CD14-positive monocyte (primary cell): Measurements from ENCODE around the gene TRIM15. TPM values are rescaled to one million over a fixed set of nuclear protein-coding genes. Genes with fewer than 3 reads are reported as not detected.
A peak's percentile ranks its signal among the peaks of the same experiment; 100 is the strongest.
"Not testable (repeated sequence)": the region's sequence is repeated elsewhere in the genome, so short reads cannot be mapped to it uniquely, and the experiment has no call there.

Experiments used
- DNase-seq, 3 donors: peaks; one replicate each; pipeline ENCODE4 v3.0.0-alpha.2; 2011 to 2022
- H2AFZ ChIP-seq: 2 replicates; pipeline ENCODE4 v1.6.0; 2012; ENCODE audit warnings: mild to moderate bottlenecking, low read depth, low read length, inconsistent platforms; ENCODE audit not compliant: insufficient read depth, poor library complexity, severe bottlenecking
- H3K27ac ChIP-seq, 2 donors: 1 replicate in 1 of 2; 2 replicates in 1 of 2; pipeline ENCODE4 v1.5.1; 2012 to 2013; ENCODE audit warnings: low read length in 2 of 2, control low read depth in 1 of 2, inconsistent platforms in 1 of 2, low read depth in 1 of 2, mild to moderate bottlenecking in 1 of 2
- H3K27me3 ChIP-seq, 2 donors: one replicate each; pipeline versions ENCODE4 v1.6.0 to v1.6.1; 2011 to 2013; ENCODE audit warnings: low read length in 2 of 2; ENCODE audit not compliant: control insufficient read depth in 2 of 2, insufficient read depth in 2 of 2
- H3K36me3 ChIP-seq, 2 donors: replicated peaks in 1 of 2; 1 replicate in 1 of 2; 2 replicates in 1 of 2; pipeline versions ENCODE4 v1.5.1 to v1.6.1; 2012 to 2013; ENCODE audit warnings: low read length in 2 of 2, control low read depth in 1 of 2, inconsistent platforms in 1 of 2, mild to moderate bottlenecking in 1 of 2; ENCODE audit not compliant: insufficient read depth in 2 of 2, control insufficient read depth in 1 of 2
- H3K4me1 ChIP-seq, 2 donors: 1 replicate in 1 of 2; 2 replicates in 1 of 2; pipeline versions ENCODE4 v1.5.1 to v1.6.1; 2012 to 2013; ENCODE audit warnings: low read length in 2 of 2, control low read depth in 1 of 2, inconsistent platforms in 1 of 2, mild to moderate bottlenecking in 1 of 2, moderate library complexity in 1 of 2; ENCODE audit not compliant: insufficient read depth in 2 of 2, control insufficient read depth in 1 of 2
- H3K4me2 ChIP-seq: replicated peaks from 2 replicates; pipeline ENCODE3; 2012; ENCODE audit warnings: low read length, moderate library complexity, mild to moderate bottlenecking; ENCODE audit not compliant: poor library complexity, severe bottlenecking; ENCODE audit errors: extremely low read depth
- H3K4me3 ChIP-seq, 3 experiments: fragments of 200-600 bp in 1 of 3; sonication (generic) in 1 of 3; replicated peaks in 1 of 3; 1 replicate in 2 of 3; 2 replicates in 1 of 3; pipeline ENCODE4 v1.5.1; 2011 to 2013; ENCODE audit warnings: low read length in 3 of 3, mild to moderate bottlenecking in 3 of 3, control low read depth in 2 of 3, low read depth in 2 of 3, inconsistent platforms in 1 of 3, moderate library complexity in 1 of 3
- H3K79me2 ChIP-seq: 2 replicates; pipeline ENCODE4 v1.6.0; 2012; ENCODE audit warnings: mild to moderate bottlenecking, control low read depth, inconsistent platforms, low read length, moderate library complexity; ENCODE audit not compliant: insufficient read depth
- H3K9ac ChIP-seq: 2 replicates; pipeline ENCODE4 v1.6.0; 2017; ENCODE audit warnings: low read length, mild to moderate bottlenecking; ENCODE audit not compliant: insufficient read depth, poor library complexity, severe bottlenecking
- H3K9me3 ChIP-seq, 2 donors: replicated peaks in 1 of 2; 1 replicate in 1 of 2; 2 replicates in 1 of 2; pipeline versions ENCODE4 v1.5.1 to v1.6.1; 2012 to 2013; ENCODE audit warnings: low read length in 2 of 2, control low read depth in 1 of 2; ENCODE audit not compliant: control insufficient read depth in 1 of 2, insufficient read depth in 1 of 2
- H4K20me1 ChIP-seq: 2 replicates; pipeline ENCODE4 v1.6.0; 2012; ENCODE audit warnings: mild to moderate bottlenecking, low read length, control low read depth, moderate library complexity; ENCODE audit not compliant: insufficient read depth
- H3K27ac Mint-ChIP-seq, 7 donors: one replicate each; pipeline ENCODE4 v1.8.0; 2020; ENCODE audit warnings: mild to moderate bottlenecking in 7 of 7, mixed read lengths in 7 of 7, moderate library complexity in 6 of 7, inconsistent platforms in 2 of 7
- H3K27me3 Mint-ChIP-seq, 3 donors: one replicate each; pipeline ENCODE4 v1.8.0; 2021 to 2022; ENCODE audit warnings: low read depth in 3 of 3, mild to moderate bottlenecking in 3 of 3, mixed read lengths in 3 of 3, moderate library complexity in 3 of 3, inconsistent platforms in 1 of 3
- H3K36me3 Mint-ChIP-seq, 2 donors: one replicate each; pipeline ENCODE4 v1.8.0; 2020; ENCODE audit warnings: mixed read lengths in 2 of 2, inconsistent platforms in 1 of 2, mild to moderate bottlenecking in 1 of 2
- H3K4me1 Mint-ChIP-seq: one replicate; pipeline ENCODE4 v1.8.0; 2020; ENCODE audit warnings: mild to moderate bottlenecking, mixed read lengths
- H3K4me3 Mint-ChIP-seq, 2 donors: one replicate each; pipeline ENCODE4 v1.8.0; 2020; ENCODE audit warnings: mild to moderate bottlenecking in 2 of 2, mixed read lengths in 2 of 2, moderate library complexity in 1 of 2
- H3K9me3 Mint-ChIP-seq, 7 donors: one replicate each; pipeline ENCODE4 v1.8.0; 2020 to 2022; ENCODE audit warnings: mixed read lengths in 7 of 7, mild to moderate bottlenecking in 6 of 7, moderate library complexity in 6 of 7, inconsistent platforms in 2 of 7
- WGBS: methylation state at CpG from one replicate; pipeline ENCODE4 v1.1.5; 2013; ENCODE audit warnings: missing lambda C conversion rate; ENCODE audit not compliant: insufficient coverage; 5-methylcytosine and 5-hydroxymethylcytosine counted together
- intact Hi-C, 2 donors: fragments of 100-400 bp; cut with micrococcal nuclease; formaldehyde crosslinking; loops; one replicate each; pipeline versions ENCODE4 v1.15.0 to v1.15.1; 2023
- polyA plus RNA-seq, 3 donors: library from polyadenylated mRNA; depleted of rRNA in 1 of 3; unstranded in 2 of 3; stranded (reverse) in 1 of 3; fragments of 300-500 nt in 2 of 3; fragments of >200 nt in 1 of 3; fragmentation: Illumina TruSeq in 2 of 3; gene quantifications; 1 replicate in 2 of 3; 2 replicates in 1 of 3; pipeline ENCODE4 v1.2.3, GENCODE V29; 2012 to 2021
- TF ChIP-seq, protein P1 (sequence below): fragments of 200-600 bp; IDR thresholded peaks from one replicate; pipeline ENCODE4 v1.8.0; 2022; ENCODE audit warnings: antibody characterized with exemption, mild to moderate bottlenecking

The TRIM15 gene
- polyA plus RNA-seq, 3 donors, result not detected

DNA sequence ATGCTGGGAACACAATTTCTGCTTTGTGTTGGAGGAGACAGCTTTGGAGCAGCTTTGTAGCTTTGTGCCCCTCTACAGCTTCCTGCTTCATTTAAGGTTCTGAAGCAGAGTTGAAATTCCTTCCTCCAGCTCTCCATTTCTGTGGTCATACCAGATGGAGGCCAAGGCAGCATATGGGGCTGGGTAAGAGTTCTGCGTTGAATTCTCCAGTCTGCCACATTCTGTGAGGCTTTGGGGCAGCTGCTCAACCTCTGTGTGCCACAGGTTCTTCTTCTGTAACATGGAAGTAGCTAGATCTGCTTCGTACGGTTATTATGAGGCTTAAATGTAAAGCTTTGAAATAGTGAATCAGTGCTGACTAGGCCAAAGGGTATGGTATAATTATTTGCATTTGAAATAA, 52.8 kb downstream of the TRIM15 start:
- DNase-seq, result no peak
- H3K4me3 ChIP-seq, result no peak overlapping the region
- peaks cover 21% of the 10 kb centered on the region for H3K79me2 ChIP-seq
- peak overlapping the region in 2 of 7 donors; percentile 25 to 63 for H3K27ac Mint-ChIP-seq
- H3K9me3 ChIP-seq, result no peaks in the 10 kb centered on the region
- peaks cover 29% of the 10 kb centered on the region for H3K4me1 Mint-ChIP-seq
- H3K4me3 Mint-ChIP-seq, result no peak overlapping the region
- peaks cover 9% of the 10 kb centered on the region for H4K20me1 ChIP-seq
- H3K9me3 Mint-ChIP-seq, result peaks cover 0 to 1% (median 0%) of the 10 kb centered on the region in 7 donors
- H3K27me3 ChIP-seq, result no peaks in the 10 kb centered on the region
- no peak overlapping the region for H2AFZ ChIP-seq
- no peak overlapping the region for H3K27ac ChIP-seq
- H3K27me3 Mint-ChIP-seq, result peaks cover 2 to 4% (median 2%) of the 10 kb centered on the region in 3 donors
- H3K9ac ChIP-seq, result no peak overlapping the region
- H3K4me1 ChIP-seq, result peaks cover 23 to 30% of the 10 kb centered on the region in 2 donors
- H3K36me3 ChIP-seq, result peaks cover 0 to 4% of the 10 kb centered on the region in 2 donors
- H3K4me2 ChIP-seq, result no peak overlapping the region
- intact Hi-C loops, result loop anchor here in 1 of 2 donors (10.0 kb wide), 1 partner anchor 179 kb away; no protein-coding TSS in a partner anchor
- H3K36me3 Mint-ChIP-seq, result peaks cover 3 to 5% of the 10 kb centered on the region in 2 donors
- TF ChIP-seq, protein P1, sequence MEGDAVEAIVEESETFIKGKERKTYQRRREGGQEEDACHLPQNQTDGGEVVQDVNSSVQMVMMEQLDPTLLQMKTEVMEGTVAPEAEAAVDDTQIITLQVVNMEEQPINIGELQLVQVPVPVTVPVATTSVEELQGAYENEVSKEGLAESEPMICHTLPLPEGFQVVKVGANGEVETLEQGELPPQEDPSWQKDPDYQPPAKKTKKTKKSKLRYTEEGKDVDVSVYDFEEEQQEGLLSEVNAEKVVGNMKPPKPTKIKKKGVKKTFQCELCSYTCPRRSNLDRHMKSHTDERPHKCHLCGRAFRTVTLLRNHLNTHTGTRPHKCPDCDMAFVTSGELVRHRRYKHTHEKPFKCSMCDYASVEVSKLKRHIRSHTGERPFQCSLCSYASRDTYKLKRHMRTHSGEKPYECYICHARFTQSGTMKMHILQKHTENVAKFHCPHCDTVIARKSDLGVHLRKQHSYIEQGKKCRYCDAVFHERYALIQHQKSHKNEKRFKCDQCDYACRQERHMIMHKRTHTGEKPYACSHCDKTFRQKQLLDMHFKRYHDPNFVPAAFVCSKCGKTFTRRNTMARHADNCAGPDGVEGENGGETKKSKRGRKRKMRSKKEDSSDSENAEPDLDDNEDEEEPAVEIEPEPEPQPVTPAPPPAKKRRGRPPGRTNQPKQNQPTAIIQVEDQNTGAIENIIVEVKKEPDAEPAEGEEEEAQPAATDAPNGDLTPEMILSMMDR, result no peak
- WGBS, result 76% methylated on average over 2 of the region's 3 CpGs

DNA sequence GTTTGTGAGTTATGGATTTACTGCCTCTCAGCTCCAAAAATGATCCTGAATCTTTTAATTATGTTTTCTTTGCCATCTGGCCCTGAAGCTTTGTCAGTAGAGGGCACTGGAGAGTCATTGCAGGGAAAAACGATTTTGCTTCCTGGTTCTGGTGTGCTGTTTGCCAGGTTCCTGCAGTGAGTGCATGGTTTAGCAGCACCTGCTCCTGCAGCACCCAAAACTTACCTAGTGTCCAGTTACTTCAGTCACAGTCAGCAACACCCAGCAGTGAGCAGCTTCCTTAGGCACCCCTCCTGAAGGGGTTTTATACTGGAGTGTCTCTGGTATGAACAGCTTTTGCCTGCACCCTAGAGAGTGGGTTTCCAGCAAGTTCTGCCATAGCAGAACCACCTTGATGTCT, 55.9 kb downstream of the TRIM15 start:
- H3K36me3 ChIP-seq, result no peaks in the 10 kb centered on the region

DNA sequence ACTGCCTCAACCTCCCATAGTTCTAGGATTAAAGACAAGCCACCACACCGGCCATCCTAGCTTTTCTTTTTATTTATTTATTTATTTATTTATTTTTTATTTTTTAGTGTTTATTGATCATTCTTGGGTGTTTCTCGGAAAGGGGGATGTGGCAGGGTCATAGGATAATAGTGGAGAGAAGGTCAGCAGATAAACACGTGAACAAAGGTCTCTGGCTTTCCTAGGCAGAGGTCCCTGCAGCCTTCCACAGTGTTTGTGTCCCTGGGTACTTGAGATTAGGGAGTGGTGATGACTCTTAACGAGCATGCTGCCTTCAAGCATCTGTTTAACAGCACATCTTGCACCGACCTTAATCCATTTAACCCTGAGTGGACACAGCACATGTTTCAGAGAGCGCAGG, 58.0 kb downstream of the TRIM15 start:
- 92% methylated on average over 2 of the region's 6 CpGs for WGBS
- H3K4me2 ChIP-seq, intact Hi-C loops, DNase-seq, H3K4me3 Mint-ChIP-seq, H4K20me1 ChIP-seq, H3K79me2 ChIP-seq, H3K4me3 ChIP-seq, H3K27me3 ChIP-seq, H3K9ac ChIP-seq, H3K36me3 ChIP-seq, H3K27ac ChIP-seq, H2AFZ ChIP-seq, H3K36me3 Mint-ChIP-seq, H3K4me1 ChIP-seq, H3K4me1 Mint-ChIP-seq: not testable (repeated sequence)
- Mint-ChIP-seq H3K9me3 (peaks cover 8 to 27% (median 20%) of the 10 kb centered on the region in 7 donors), H3K27me3 (peaks cover 10 to 18% (median 10%) of the 10 kb centered on the region in 3 donors), H3K27ac (peak overlapping the region in 1 of 7 donors; percentile 31)
- peaks cover 8 to 15% of the 10 kb centered on the region in 2 donors for H3K9me3 ChIP-seq

More for the DNA sequence above, 55.9 kb downstream of the TRIM15 start:
- TF ChIP-seq, protein P1, result peak; percentile 77
- Mint-ChIP-seq H3K27ac (no peak overlapping the region), H3K9me3 (peaks cover 8 to 21% (median 17%) of the 10 kb centered on the region in 7 donors), H3K4me3 (peak overlapping the region in 1 of 2 donors; percentile 15), H3K4me1 (peaks cover 13% of the 10 kb centered on the region), H3K36me3 (no peaks in the 10 kb centered on the region), H3K27me3 (peaks cover 0 to 10% (median 4%) of the 10 kb centered on the region in 3 donors)
- Histone ChIP-seq H3K79me2 (no peaks in the 10 kb centered on the region), H3K27me3 (peaks cover 0 to 3% of the 10 kb centered on the region in 2 donors), H2AFZ (peak overlapping the region; percentile 72), H3K4me1 (peaks cover 6 to 11% of the 10 kb centered on the region in 2 donors), H3K27ac (no peak overlapping the region), H3K4me3 (no peak overlapping the region), H3K4me2 (no peak overlapping the region), H3K9me3 (peaks cover 8 to 15% of the 10 kb centered on the region in 2 donors), H3K9ac (no peak overlapping the region), H4K20me1 (no peaks in the 10 kb centered on the region)
- intact Hi-C loops, result loop anchor here in 1 of 2 donors (10.0 kb wide), 1 partner anchor 176 kb away; no protein-coding TSS in a partner anchor
- 0% methylated on average over 1 of the region's 1 CpG for WGBS
- peak; percentile 37 to 57 (median 49) for DNase-seq
